Brain microvascular endothelial cell (primary cell): ENCODE measurements around the gene MED12.

Experiments
- DNase-seq: peaks from one replicate; pipeline ENCODE4 v3.0.0-alpha.2; 2020
- H3K27ac ChIP-seq: fragments of 250-450 bp; sonication (Bioruptor Pico); 2 replicates; pipeline ENCODE4 v1.5.1; 2020; ENCODE audit warnings: mild to moderate bottlenecking, moderate library complexity
- H3K27me3 ChIP-seq: fragments of 250-450 bp; sonication (Bioruptor Pico); replicated peaks from 2 replicates; pipeline ENCODE4 v1.5.1; 2020; ENCODE audit warnings: mild to moderate bottlenecking
- H3K36me3 ChIP-seq: fragments of 250-450 bp; sonication (Bioruptor Pico); replicated peaks from 2 replicates; pipeline ENCODE4 v1.5.1; 2020; ENCODE audit warnings: mild to moderate bottlenecking
- H3K4me3 ChIP-seq: 2 replicates; pipeline ENCODE4 v1.5.1; 2011; ENCODE audit warnings: low read depth, mild to moderate bottlenecking, control low read depth, low read length, moderate library complexity
- CTCF ChIP-seq: IDR thresholded peaks from 2 replicates; pipeline ENCODE4 v1.5.1; 2011; ENCODE audit warnings: low read depth, mild to moderate bottlenecking, moderate library complexity, low read length, control low read depth, inconsistent platforms; ENCODE audit errors: missing control alignments
- in situ Hi-C: cut with HindIII; loops from 2 replicates; pipeline ENCODE4 v1.10.0; 2017; ENCODE audit warnings: low sequenced_read_pairs, low pct_ligation_motif_present

MED12 gene

GRCh38 chrX:71118032-71118984 lies at the start of gene MED12:
TSS of gene MED12 (plus strand) at chrX:71118596. CDS start at chrX:71118755, 159 bp downstream.
- in situ Hi-C loops: no loop called here
- DNase-seq: peak; percentile 54

DNA sequence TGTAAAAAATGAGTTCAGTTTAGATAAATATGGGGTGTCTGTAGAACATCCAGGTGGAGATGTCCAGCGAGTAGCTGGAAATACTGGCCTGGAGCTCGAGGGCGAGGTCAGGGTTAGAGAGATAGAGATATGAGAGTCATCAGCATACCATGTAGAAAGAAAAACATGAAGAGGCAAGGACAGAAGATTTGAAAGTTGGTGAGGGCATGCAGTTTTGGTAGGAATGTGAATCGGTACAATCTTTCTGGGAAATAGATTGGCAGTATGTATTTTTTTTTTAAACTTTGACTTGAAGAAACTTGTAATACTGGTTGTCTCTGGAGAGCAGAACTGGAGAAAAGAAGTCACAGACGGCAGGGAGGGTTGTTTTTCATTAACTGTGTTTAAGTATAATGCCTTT lies 47.9 kb upstream of the MED12 start:
- Histone ChIP-seq H3K4me3 (no peak overlapping the region), H3K27ac (no peak overlapping the region), H3K27me3 (no peaks in the 10 kb centered on the region), H3K36me3 (no peaks in the 10 kb centered on the region)
- no peak for DNase-seq
- in situ Hi-C loops: no loop called here
- no peak for TF ChIP-seq CTCF

More at GRCh38 chrX:71118032-71118984, at the start of gene MED12:
- H3K4me3 ChIP-seq: peak within 1 kb of the TSS; percentile 69
- H3K27me3 ChIP-seq: no peaks in the 10 kb centered on the region
- peak within 1 kb of the TSS; percentile 57 for H3K27ac ChIP-seq
- TF ChIP-seq CTCF: no peak
- peaks cover 8% of the 10 kb centered on the region for H3K36me3 ChIP-seq

GRCh38 chrX:71081330-71082123 lies 36.9 kb upstream of the MED12 start:
- no peaks in the 10 kb centered on the region for H3K36me3 ChIP-seq
- DNase-seq: peak; percentile 18
- in situ Hi-C loops: no loop called here
- H3K27ac ChIP-seq: no peak overlapping the region
- H3K27me3 ChIP-seq: no peaks in the 10 kb centered on the region
- H3K4me3 ChIP-seq: no peak overlapping the region
- no peak for TF ChIP-seq CTCF

DNA sequence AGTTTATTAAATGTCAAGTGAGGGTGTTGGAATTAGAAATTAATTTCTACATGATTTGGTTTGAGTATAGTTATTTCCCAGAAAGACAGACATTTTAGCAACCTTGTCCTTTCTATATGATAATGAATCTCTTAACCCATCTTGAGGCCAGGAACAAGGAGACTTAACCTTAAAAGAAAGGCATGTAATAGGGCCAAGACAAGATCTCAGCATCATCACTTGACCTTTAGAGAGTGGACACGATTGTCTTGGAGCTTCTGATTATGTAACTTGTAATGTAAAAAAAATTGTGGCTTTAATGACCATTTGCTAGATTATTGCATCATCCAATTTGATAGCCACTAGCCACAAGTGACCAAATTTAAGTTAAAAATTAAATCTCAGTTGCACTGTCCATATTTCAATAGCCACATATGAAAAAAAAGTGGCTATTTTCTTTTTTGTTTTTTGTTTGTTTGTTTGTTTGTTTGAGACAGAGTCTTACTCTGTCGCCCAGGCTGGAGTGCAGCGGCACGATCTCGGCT lies 36.2 kb upstream of the MED12 start:
- in situ Hi-C loops: no loop called here
- Histone ChIP-seq H3K27me3 (no peaks in the 10 kb centered on the region), H3K36me3 (no peaks in the 10 kb centered on the region), H3K27ac (no peak overlapping the region), H3K4me3 (no peak overlapping the region)
- no peak for TF ChIP-seq CTCF
- no peak for DNase-seq

GRCh38 chrX:71082822-71083221 lies 35.6 kb upstream of the MED12 start:
- H3K27ac ChIP-seq: no peak overlapping the region
- no peaks in the 10 kb centered on the region for H3K27me3 ChIP-seq
- no peak for DNase-seq
- H3K36me3 ChIP-seq: no peaks in the 10 kb centered on the region
- H3K4me3 ChIP-seq: no peak overlapping the region
- in situ Hi-C loops: no loop called here
- TF ChIP-seq CTCF: no peak
